Measurements from ENCODE around the gene FAM177A1. TPM values are rescaled to one million over a fixed set of nuclear protein-coding genes. Genes with fewer than 3 reads are reported as not detected.

The FAM177A1 gene
- total and polyA plus RNA-seq, 2 of the 13 experiments (the other 11 are each of a cell fraction or from before 2014, with no cell fraction given): 72.9 to 119 TPM

- TF ChIP-seq ZBTB49 (CRISPR knock-in tag; IDR thresholded peaks at IDR 0.05; ENCODE audit: borderline replicate concordance) (no peak; the same call in 1 of the 2 replicates), SIN3B (IDR thresholded peaks at IDR 0.05; ENCODE audit: low read length) (peak; percentile 25), CEBPG (CRISPR knock-in tag; IDR thresholded peaks at IDR 0.05) (no peak; the same call in 1 of the 2 replicates), ZNF367 (CRISPR knock-in tag; IDR thresholded peaks at IDR 0.05; ENCODE audit: borderline replicate concordance) (peak; percentile 88), GRHL1 (CRISPR knock-in tag; conservative IDR thresholded peaks at IDR 0.05) (no peak), CBX5 (CRISPR knock-in tag; IDR thresholded peaks at IDR 0.05; ENCODE audit: borderline replicate concordance) (peak; percentile 57), NR2F1 (CRISPR knock-in tag; IDR thresholded peaks at IDR 0.05) (no peak), MATR3 (CRISPR knock-in tag; IDR thresholded peaks at IDR 0.05) (peak; percentile 14; the same call in 1 of the 2 replicates), RFX5 (IDR thresholded peaks at IDR 0.05; ENCODE audit: low read depth, low read length) (peak; percentile 85), MIER2 (CRISPR knock-in tag; IDR thresholded peaks at IDR 0.05) (peak; percentile 43; the same call in 1 of the 2 replicates), MAFF (IDR thresholded peaks at IDR 0.05; ENCODE audit: low read depth, low read length) (no peak), ZNF598 (CRISPR knock-in tag; IDR thresholded peaks at IDR 0.05; ENCODE audit: borderline replicate concordance) (peak; percentile 99; the same call in 1 of the 2 replicates), ZHX2 (IDR thresholded peaks at IDR 0.05; ENCODE audit: low read depth) (peak; percentile 98), ZHX2 (CRISPR knock-in tag; IDR thresholded peaks at IDR 0.05; ENCODE audit: borderline replicate concordance) (0 out of 2 replicates have a peak, but pooled peaks have one; percentile 93), SMARCC2 (IDR thresholded peaks at IDR 0.05) (no peak), LCORL (IDR thresholded peaks at IDR 0.05) (no peak), LCORL (CRISPR knock-in tag; IDR thresholded peaks at IDR 0.05) (peak; percentile 16), ZNF558 (CRISPR knock-in tag; IDR thresholded peaks at IDR 0.05; ENCODE audit: borderline replicate concordance) (peak; percentile 98), RFX1 (IDR thresholded peaks at IDR 0.05) (no peak), POLR2G (IDR thresholded peaks at IDR 0.05; ENCODE audit: low read depth, low read length) (peak; percentile 100), ZNF788 (CRISPR knock-in tag; IDR thresholded peaks at IDR 0.05; ENCODE audit: borderline replicate concordance) (peak; percentile 97; the same call in 1 of the 2 replicates), ZNF225 (CRISPR knock-in tag; IDR thresholded peaks at IDR 0.05) (peak; percentile 98)
Measured at GRCh38 chr14:35046048-35046750, at the start of gene FAM177A1 (continued).
